Adrenal gland (tissue), 5 donors: ENCODE data around the gene TLR10.

Experiments
- POLR2A ChIP-seq, 2 donors: fragments of 450-650 bp; IDR thresholded peaks; one replicate each; pipeline ENCODE4 v1.6.1; 2017; ENCODE audit warnings: antibody characterized with exemption in 2 of 2, mild to moderate bottlenecking in 2 of 2, moderate library complexity in 1 of 2
- TF ChIP-seq, protein P1 (sequence below), 6 experiments: fragments of 450-650 bp in 4 of 6; fragments of 200-600 bp in 2 of 6; sonication (generic) in 1 of 6; IDR thresholded peaks; 1 replicate in 5 of 6; 2 replicates in 1 of 6; pipeline versions ENCODE4 v1.5.1 to v1.8.0; 2016 to 2021; ENCODE audit warnings: antibody characterized with exemption in 6 of 6, mild to moderate bottlenecking in 2 of 6, moderate library complexity in 1 of 6
- donor health status: DM: no; HTN: no; CAD: no.

DNA sequence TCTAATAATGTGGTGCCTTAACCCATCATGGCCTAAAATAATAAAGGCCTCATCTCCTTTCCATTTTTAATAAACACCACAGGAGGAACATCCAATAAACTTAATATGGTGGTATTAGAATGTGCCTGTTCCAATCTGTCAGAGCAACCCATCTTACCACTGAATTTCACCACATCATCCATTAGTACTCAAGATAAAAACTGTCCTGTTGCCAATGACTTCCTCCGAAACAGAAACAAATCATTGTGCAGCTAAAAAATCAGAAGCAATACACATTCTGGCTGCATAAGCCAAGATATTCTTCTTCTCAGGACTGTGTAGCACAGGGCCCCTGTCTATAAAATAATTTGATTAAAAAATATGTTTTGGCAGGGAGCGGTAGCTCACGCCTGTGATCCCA lies 18.5 kb downstream of the TLR10 start:
- TF ChIP-seq, protein P1, sequence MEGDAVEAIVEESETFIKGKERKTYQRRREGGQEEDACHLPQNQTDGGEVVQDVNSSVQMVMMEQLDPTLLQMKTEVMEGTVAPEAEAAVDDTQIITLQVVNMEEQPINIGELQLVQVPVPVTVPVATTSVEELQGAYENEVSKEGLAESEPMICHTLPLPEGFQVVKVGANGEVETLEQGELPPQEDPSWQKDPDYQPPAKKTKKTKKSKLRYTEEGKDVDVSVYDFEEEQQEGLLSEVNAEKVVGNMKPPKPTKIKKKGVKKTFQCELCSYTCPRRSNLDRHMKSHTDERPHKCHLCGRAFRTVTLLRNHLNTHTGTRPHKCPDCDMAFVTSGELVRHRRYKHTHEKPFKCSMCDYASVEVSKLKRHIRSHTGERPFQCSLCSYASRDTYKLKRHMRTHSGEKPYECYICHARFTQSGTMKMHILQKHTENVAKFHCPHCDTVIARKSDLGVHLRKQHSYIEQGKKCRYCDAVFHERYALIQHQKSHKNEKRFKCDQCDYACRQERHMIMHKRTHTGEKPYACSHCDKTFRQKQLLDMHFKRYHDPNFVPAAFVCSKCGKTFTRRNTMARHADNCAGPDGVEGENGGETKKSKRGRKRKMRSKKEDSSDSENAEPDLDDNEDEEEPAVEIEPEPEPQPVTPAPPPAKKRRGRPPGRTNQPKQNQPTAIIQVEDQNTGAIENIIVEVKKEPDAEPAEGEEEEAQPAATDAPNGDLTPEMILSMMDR (IDR thresholded peaks at IDR 0.05) = no peak
- no peak for TF ChIP-seq POLR2A (IDR thresholded peaks at IDR 0.05)
